CD4-positive, alpha-beta memory T cell (primary cell): ENCODE data around the gene ARID1A. TPM values are rescaled to one million over a fixed set of nuclear protein-coding genes. Genes with fewer than 3 reads are reported as not detected.

Experiments used
- CTCF ChIA-PET: fragments of 350-600 bp; sonication (Branson Sonifier 250); formaldehyde crosslinking; loops from one replicate; lab custom pipeline; 2021; ENCODE audit warnings: inconsistent platforms; ENCODE audit not compliant: partially characterized antibody; lab: Charles Lee
- POLR2A ChIA-PET: fragments of 350-600 bp; sonication (Branson Sonifier 250); formaldehyde crosslinking; loops from one replicate; lab custom pipeline; 2021; ENCODE audit not compliant: partially characterized antibody; lab: Charles Lee
- DNase-seq, 5 donors: peaks; one replicate each; pipeline versions ENCODE4 v3.0.0 to v3.0.0-alpha.2; 2020 to 2022; ENCODE audit warnings: mixed read lengths in 1 of 5
- H3K27ac ChIP-seq: one replicate; pipeline ENCODE4 v1.7.0; 2013; ENCODE audit warnings: low read depth, low read length
- H3K27me3 ChIP-seq: 2 replicates; pipeline ENCODE4 v1.7.0; 2013; ENCODE audit warnings: mild to moderate bottlenecking, low read length, moderate library complexity; ENCODE audit not compliant: insufficient read depth
- H3K36me3 ChIP-seq: 2 replicates; pipeline ENCODE4 v1.7.0; 2013; ENCODE audit warnings: mild to moderate bottlenecking, low read length, moderate library complexity; ENCODE audit not compliant: insufficient read depth
- H3K4me1 ChIP-seq: 2 replicates; pipeline ENCODE4 v1.7.0; 2013; ENCODE audit warnings: mild to moderate bottlenecking, low read length, moderate library complexity; ENCODE audit not compliant: insufficient read depth
- H3K4me3 ChIP-seq, 2 donors: one replicate each; pipeline ENCODE4 v1.7.0; 2013; ENCODE audit warnings: low read length in 2 of 2, mild to moderate bottlenecking in 1 of 2
- H3K9me3 ChIP-seq, 2 donors: one replicate each; pipeline ENCODE4 v1.7.0; 2013; ENCODE audit warnings: low read length in 2 of 2, control low read depth in 1 of 2; ENCODE audit not compliant: control insufficient read depth in 1 of 2
- H3K27ac Mint-ChIP-seq, 7 donors: one replicate each; pipeline ENCODE4 v1.8.0; 2020 to 2021; ENCODE audit warnings: mixed read lengths in 7 of 7, mild to moderate bottlenecking in 6 of 7, inconsistent platforms in 3 of 7, moderate library complexity in 3 of 7
- H3K27me3 Mint-ChIP-seq, 2 donors: one replicate each; pipeline ENCODE4 v1.8.0; 2020 to 2021; ENCODE audit warnings: mixed read lengths in 2 of 2
- H3K36me3 Mint-ChIP-seq, 2 donors: one replicate each; pipeline ENCODE4 v1.8.0; 2020 to 2021; ENCODE audit warnings: mixed read lengths in 2 of 2, inconsistent platforms in 1 of 2, mild to moderate bottlenecking in 1 of 2
- H3K4me1 Mint-ChIP-seq, 4 donors: one replicate each; pipeline ENCODE4 v1.8.0; 2020 to 2021; ENCODE audit warnings: mixed read lengths in 4 of 4, mild to moderate bottlenecking in 1 of 4
- H3K4me3 Mint-ChIP-seq, 8 donors: one replicate each; pipeline ENCODE4 v1.8.0; 2020 to 2021; ENCODE audit warnings: mixed read lengths in 8 of 8, mild to moderate bottlenecking in 7 of 8, moderate library complexity in 6 of 8, inconsistent platforms in 3 of 8
- H3K9me3 Mint-ChIP-seq, 8 donors: one replicate each; pipeline ENCODE4 v1.8.0; 2020 to 2021; ENCODE audit warnings: mixed read lengths in 8 of 8, mild to moderate bottlenecking in 5 of 8, inconsistent platforms in 3 of 8, moderate library complexity in 1 of 8
- intact Hi-C: fragments of 100-400 bp; cut with micrococcal nuclease; formaldehyde crosslinking; loops from one replicate; pipeline ENCODE4 v1.15.1; 2023
- polyA plus RNA-seq, 2 donors: library from polyadenylated mRNA; unstranded; fragments of 300-500 nt; fragmentation: Illumina TruSeq; gene quantifications; one replicate each; pipeline ENCODE4 v1.2.3, GENCODE V29; 2021
- total RNA-seq, 2 experiments: library from RNA; stranded (reverse); gene quantifications; one replicate each; pipeline ENCODE4 v1.2.3, GENCODE V29; 2021

Gene ARID1A
- total and polyA plus RNA-seq, 4 experiments from 2014 or later, result 4.2 to 127 (median 71.2) TPM

- Mint-ChIP-seq H3K4me3 (no peak overlapping the region), H3K4me1 (peaks cover 8 to 22% (median 9%) of the 10 kb centered on the region in 4 donors), H3K27me3 (no peaks in the 10 kb centered on the region), H3K27ac (no peak overlapping the region), H3K36me3 (no peaks in the 10 kb centered on the region), H3K9me3 (no peaks in the 10 kb centered on the region)
- Histone ChIP-seq H3K27ac (no peak overlapping the region), H3K4me3 (no peak overlapping the region), H3K27me3 (no peaks in the 10 kb centered on the region), H3K36me3 (no peaks in the 10 kb centered on the region), H3K4me1 (peaks cover 15% of the 10 kb centered on the region), H3K9me3 (no peaks in the 10 kb centered on the region)
- ChIA-PET POLR2A (no interaction called here), CTCF (interaction anchor here (1.0 kb wide), 1 partner anchor 10 kb away, joined by 4 read pairs; no protein-coding TSS in a partner anchor)
- DNase-seq, result no peak
- intact Hi-C loops, result no loop called here
These were observed 9.0 kb upstream of the ARID1A start for GRCh38 chr1:26686795-26687194.

GRCh38 chr1:26689504-26689903, 6.3 kb upstream of the ARID1A start:
- Histone ChIP-seq H3K4me3 (no peak overlapping the region), H3K4me1 (peaks cover 20% of the 10 kb centered on the region), H3K36me3 (no peaks in the 10 kb centered on the region), H3K9me3 (no peaks in the 10 kb centered on the region), H3K27me3 (no peaks in the 10 kb centered on the region), H3K27ac (no peak overlapping the region)
- no peak for DNase-seq
- intact Hi-C loops, result no loop called here
- H3K4me1 Mint-ChIP-seq, result peaks cover 17 to 31% (median 22%) of the 10 kb centered on the region in 4 donors
- H3K27ac Mint-ChIP-seq, result peak overlapping the region in 1 of 7 donors; percentile 1
- peaks cover 0 to 7% of the 10 kb centered on the region in 2 donors for H3K36me3 Mint-ChIP-seq
- H3K27me3 Mint-ChIP-seq, result no peaks in the 10 kb centered on the region
- H3K4me3 Mint-ChIP-seq, result no peak overlapping the region
- ChIA-PET POLR2A (no interaction called here), CTCF (interaction anchor here (0.8 to 1.3 kb wide), 4 partner anchors 8 to 98 kb away, joined by 3 read pairs; partner anchors contain the start of gene PIGV)
- H3K9me3 Mint-ChIP-seq, result no peaks in the 10 kb centered on the region

DNA sequence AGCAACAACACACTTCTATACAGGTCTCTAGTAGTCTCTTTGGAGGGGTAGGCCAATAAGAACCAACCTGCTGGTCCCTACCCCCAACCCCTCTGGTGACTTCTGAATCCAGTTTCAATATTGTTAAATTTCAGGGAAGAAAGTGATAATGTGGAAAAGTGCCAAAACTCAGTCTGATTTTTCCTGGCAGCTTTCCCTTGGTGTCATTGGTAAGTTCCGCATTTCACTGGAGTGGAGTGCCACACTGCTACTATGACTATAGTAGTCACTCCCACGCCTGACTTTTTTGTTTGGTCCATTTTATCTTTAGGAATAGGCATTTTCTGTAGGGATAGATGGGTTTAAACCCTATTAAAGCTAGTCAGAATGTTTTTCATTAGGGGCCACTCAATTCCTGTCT, 5.7 kb upstream of the ARID1A start:
- Mint-ChIP-seq H3K4me3 (no peak overlapping the region), H3K9me3 (peaks cover 0 to 2% (median 0%) of the 10 kb centered on the region in 8 donors), H3K27me3 (no peaks in the 10 kb centered on the region), H3K27ac (peak overlapping the region in 2 of 7 donors; percentile 29 to 64), H3K36me3 (peaks cover 0 to 7% of the 10 kb centered on the region in 2 donors), H3K4me1 (peaks cover 22 to 36% (median 28%) of the 10 kb centered on the region in 4 donors)
- Histone ChIP-seq H3K36me3 (no peaks in the 10 kb centered on the region), H3K27ac (no peak overlapping the region), H3K4me3 (no peak overlapping the region), H3K4me1 (peaks cover 27% of the 10 kb centered on the region), H3K27me3 (no peaks in the 10 kb centered on the region), H3K9me3 (no peaks in the 10 kb centered on the region)
- ChIA-PET CTCF (interaction anchor here (1.0 kb wide), 1 partner anchor 98 kb away, joined by 3 read pairs; the partner anchor contains the start of gene PIGV), POLR2A (interaction anchor here (1.1 to 16.5 kb wide), 2 partner anchors 13 to 96 kb away, joined by 4 to 595 read pairs; partner anchors contain the start of gene PIGV)
- intact Hi-C loops, result loop anchor here (5.0 to 10.0 kb wide), 2 partner anchors 88 to 185 kb away; no protein-coding TSS in a partner anchor
- DNase-seq, result no peak

DNA sequence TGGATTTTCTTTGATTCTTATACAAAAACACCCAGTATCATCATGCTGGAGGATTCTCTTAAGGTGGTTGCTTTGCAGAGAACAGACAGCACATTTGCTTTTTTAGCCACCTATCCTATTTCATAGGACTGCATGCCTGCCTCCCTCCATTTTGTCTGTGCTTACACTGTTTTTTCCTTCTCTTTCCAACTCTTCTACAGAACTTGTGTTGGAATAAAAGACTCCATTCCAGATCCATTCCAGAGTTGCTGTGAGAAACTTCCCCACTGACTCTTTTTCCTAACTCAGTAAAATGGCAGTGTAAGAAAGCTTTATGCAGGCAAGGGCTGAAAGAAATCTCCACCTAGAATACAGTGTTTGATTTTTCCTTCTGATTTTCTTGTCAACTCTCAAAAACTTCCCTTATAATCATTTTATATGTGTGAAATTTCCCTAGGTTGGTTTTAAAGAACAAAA, 5.2 kb upstream of the ARID1A start:
- intact Hi-C loops, result loop anchor here (5.0 to 10.0 kb wide), 2 partner anchors 88 to 186 kb away; no protein-coding TSS in a partner anchor
- H3K9me3 ChIP-seq, result no peaks in the 10 kb centered on the region
- no peaks in the 10 kb centered on the region for H3K36me3 ChIP-seq
- Mint-ChIP-seq H3K9me3 (peaks cover 0 to 2% (median 0%) of the 10 kb centered on the region in 8 donors), H3K4me3 (peak overlapping the region in 1 of 8 donors; percentile 46), H3K27me3 (no peaks in the 10 kb centered on the region), H3K4me1 (peaks cover 22 to 36% (median 29%) of the 10 kb centered on the region in 4 donors), H3K27ac (peak overlapping the region in 5 of 7 donors; percentile 29 to 64 (median 32)), H3K36me3 (peaks cover 0 to 7% of the 10 kb centered on the region in 2 donors)
- H3K27ac ChIP-seq, result no peak overlapping the region
- no peaks in the 10 kb centered on the region for H3K27me3 ChIP-seq
- H3K4me1 ChIP-seq, result peaks cover 28% of the 10 kb centered on the region
- no peak for DNase-seq
- ChIA-PET CTCF (interaction anchor here (1.0 to 4.7 kb wide), 6 partner anchors 9 to 99 kb away, joined by 3 to 88 read pairs (median 10); partner anchors contain the start of gene PIGV), POLR2A (interaction anchor here (1.1 to 16.5 kb wide), 6 partner anchors 13 to 190 kb away, joined by 3 to 595 read pairs (median 56); partner anchors contain the start of gene PIGV)
- H3K4me3 ChIP-seq, result no peak overlapping the region

DNA sequence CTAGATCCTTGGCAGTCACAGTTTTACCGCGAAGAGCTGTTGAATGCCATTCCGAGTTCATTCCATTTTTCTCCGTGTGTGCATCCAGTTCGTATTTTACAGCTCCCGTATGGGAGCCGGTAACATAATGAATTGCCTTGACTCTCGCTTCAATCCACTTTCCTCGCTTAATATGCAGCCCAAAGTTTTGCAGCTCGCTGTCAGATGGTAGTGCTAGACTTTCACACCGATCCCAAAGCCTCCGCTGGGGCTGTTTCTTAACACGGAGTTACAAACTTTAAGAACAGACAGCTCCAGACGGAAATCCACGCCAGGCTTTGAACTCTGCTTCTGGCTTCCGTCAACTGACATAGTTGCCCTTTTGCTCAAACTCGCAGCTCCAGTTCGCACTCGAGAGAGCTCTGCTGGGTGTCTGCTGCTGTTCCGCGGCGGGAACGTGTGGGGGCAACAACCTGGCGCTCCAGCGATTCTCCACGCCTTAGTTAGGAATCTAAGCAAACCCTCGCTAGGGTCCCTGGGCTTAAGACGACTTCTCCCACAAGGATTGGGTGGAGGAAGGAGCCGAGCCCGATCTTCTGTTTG, 3.5 kb upstream of the ARID1A start:
- H3K4me1 ChIP-seq, result peaks cover 28% of the 10 kb centered on the region
- CTCF ChIA-PET, result interaction anchor here (0.7 to 4.7 kb wide), 29 partner anchors 9 to 192 kb away, joined by 3 to 88 read pairs (median 5); partner anchors contain the start of gene PIGV
- peaks cover 0 to 7% of the 10 kb centered on the region in 2 donors for H3K36me3 Mint-ChIP-seq
- H3K9me3 ChIP-seq, result no peaks in the 10 kb centered on the region
- H3K27ac Mint-ChIP-seq, result peak overlapping the region; percentile 94 to 98 (median 96)
- DNase-seq, result peak; percentile 83 to 95 (median 86)
- peaks cover 21 to 36% (median 29%) of the 10 kb centered on the region in 4 donors for H3K4me1 Mint-ChIP-seq
- H3K36me3 ChIP-seq, result no peaks in the 10 kb centered on the region
- intact Hi-C loops, result loop anchor here (1.0 to 10.0 kb wide), 4 partner anchors 15 to 188 kb away; no protein-coding TSS in a partner anchor
- peak overlapping the region; percentile 76 for H3K27ac ChIP-seq
- H3K27me3 ChIP-seq, result no peaks in the 10 kb centered on the region
- H3K4me3 Mint-ChIP-seq, result peak overlapping the region; percentile 91 to 98 (median 94)
- H3K4me3 ChIP-seq, result peak overlapping the region; percentile 85 to 93
- H3K9me3 Mint-ChIP-seq, result peaks cover 0 to 2% (median 0%) of the 10 kb centered on the region in 8 donors
- POLR2A ChIA-PET, result interaction anchor here (0.7 to 16.5 kb wide), 31 partner anchors 10 to 1034 kb away, joined by 3 to 595 read pairs (median 5); partner anchors contain the start of genes FAM76A, GPATCH3, GPN2 and PIGV
- H3K27me3 Mint-ChIP-seq, result no peaks in the 10 kb centered on the region

GRCh38 chr1:26692793-26693490, 2.9 kb upstream of the ARID1A start:
- Histone ChIP-seq H3K27me3 (no peaks in the 10 kb centered on the region), H3K4me3 (peak overlapping the region; percentile 85 to 93), H3K9me3 (no peaks in the 10 kb centered on the region), H3K4me1 (peaks cover 28% of the 10 kb centered on the region), H3K27ac (peak overlapping the region; percentile 76), H3K36me3 (no peaks in the 10 kb centered on the region)
- H3K4me3 Mint-ChIP-seq, result peak overlapping the region; percentile 91 to 98 (median 94)
- intact Hi-C loops, result loop anchor here (1.0 to 10.0 kb wide), 4 partner anchors 16 to 188 kb away; no protein-coding TSS in a partner anchor
- CTCF ChIA-PET, result interaction anchor here (0.7 to 4.7 kb wide), 24 partner anchors 9 to 193 kb away, joined by 3 to 88 read pairs (median 4); partner anchors contain the start of gene PIGV
- DNase-seq, result peak; percentile 87 to 94 (median 89)
- H3K36me3 Mint-ChIP-seq, result peaks cover 0 to 7% of the 10 kb centered on the region in 2 donors
- POLR2A ChIA-PET, result interaction anchor here (0.7 to 16.5 kb wide), 33 partner anchors 10 to 1461 kb away, joined by 3 to 595 read pairs (median 6); partner anchors contain the start of genes GPATCH3, GPN2, PIGV and SYF2
- peak overlapping the region; percentile 94 to 98 (median 96) for H3K27ac Mint-ChIP-seq
- H3K9me3 Mint-ChIP-seq, result peaks cover 0 to 2% (median 0%) of the 10 kb centered on the region in 8 donors
- H3K4me1 Mint-ChIP-seq, result peaks cover 21 to 36% (median 29%) of the 10 kb centered on the region in 4 donors
- H3K27me3 Mint-ChIP-seq, result no peaks in the 10 kb centered on the region
